ENCODE results near the gene NFIA.
"Not testable (repeated sequence)": the region's sequence is repeated elsewhere in the genome, so short reads cannot be mapped to it uniquely, and the experiment has no call there.

NFIA gene

GRCh38 chr1:61126843-61127242 lies 44.5 kb downstream of the NFIA start:
- H3K4me3 ChIP-seq (ENCODE audit: insufficient read depth, low read depth, low read length); H3K4me1 ChIP-seq (ENCODE audit: control insufficient read depth, insufficient read depth, low read length); H3K9me3 ChIP-seq (ENCODE audit: control insufficient read depth, low read length); H3K27ac ChIP-seq (ENCODE audit: insufficient read depth, low read depth, low read length, poor library complexity, severe bottlenecking); H3K27me3 ChIP-seq (ENCODE audit: control insufficient read depth, insufficient read depth, low read length, poor library complexity, severe bottlenecking); H3K36me3 ChIP-seq (ENCODE audit: control insufficient read depth, insufficient read depth, low read length): not testable (repeated sequence)
- 93 to 96% methylated on average over 12 of the region's 12 CpGs for WGBS, 2 experiments

- 88 to 91% methylated on average over 6 of the region's 6 CpGs for WGBS, 2 experiments
- no peak overlapping the region for H3K27ac ChIP-seq (ENCODE audit: insufficient read depth, low read depth, low read length, poor library complexity, severe bottlenecking)
- no peaks in the 10 kb centered on the region for H3K27me3 ChIP-seq (ENCODE audit: control insufficient read depth, insufficient read depth, low read length, poor library complexity, severe bottlenecking)
- no peaks in the 10 kb centered on the region for H3K9me3 ChIP-seq (ENCODE audit: control insufficient read depth, low read length)
- H3K4me3 ChIP-seq (ENCODE audit: insufficient read depth, low read depth, low read length), result no peak overlapping the region
- no peaks in the 10 kb centered on the region for H3K36me3 ChIP-seq (ENCODE audit: control insufficient read depth, insufficient read depth, low read length)
- H3K4me1 ChIP-seq (ENCODE audit: control insufficient read depth, insufficient read depth, low read length), result peaks cover 10% of the 10 kb centered on the region
Measured at GRCh38 chr1:61130338-61131000, 48.1 kb downstream of the NFIA start.

GRCh38 chr1:61131248-61131647 lies 48.9 kb downstream of the NFIA start:
- Histone ChIP-seq H3K4me1 (ENCODE audit: control insufficient read depth, insufficient read depth, low read length) (peaks cover 10% of the 10 kb centered on the region), H3K4me3 (ENCODE audit: insufficient read depth, low read depth, low read length) (no peak overlapping the region), H3K27me3 (ENCODE audit: control insufficient read depth, insufficient read depth, low read length, poor library complexity, severe bottlenecking) (no peaks in the 10 kb centered on the region), H3K36me3 (ENCODE audit: control insufficient read depth, insufficient read depth, low read length) (no peaks in the 10 kb centered on the region), H3K27ac (ENCODE audit: insufficient read depth, low read depth, low read length, poor library complexity, severe bottlenecking) (no peak overlapping the region), H3K9me3 (ENCODE audit: control insufficient read depth, low read length) (no peaks in the 10 kb centered on the region)

GRCh38 chr1:61131716-61132115 lies 49.4 kb downstream of the NFIA start:
- Histone ChIP-seq H3K36me3 (ENCODE audit: control insufficient read depth, insufficient read depth, low read length) (no peaks in the 10 kb centered on the region), H3K27ac (ENCODE audit: insufficient read depth, low read depth, low read length, poor library complexity, severe bottlenecking) (no peak overlapping the region), H3K9me3 (ENCODE audit: control insufficient read depth, low read length) (no peaks in the 10 kb centered on the region), H3K4me1 (ENCODE audit: control insufficient read depth, insufficient read depth, low read length) (peaks cover 10% of the 10 kb centered on the region), H3K27me3 (ENCODE audit: control insufficient read depth, insufficient read depth, low read length, poor library complexity, severe bottlenecking) (no peaks in the 10 kb centered on the region), H3K4me3 (ENCODE audit: insufficient read depth, low read depth, low read length) (no peak overlapping the region)

GRCh38 chr1:61132176-61132638 lies 49.8 kb downstream of the NFIA start:
- H3K4me3 ChIP-seq (ENCODE audit: insufficient read depth, low read depth, low read length), result no peak overlapping the region
- 88 to 91% methylated on average over 4 of the region's 5 CpGs for WGBS, 2 experiments
- no peak overlapping the region for H3K27ac ChIP-seq (ENCODE audit: insufficient read depth, low read depth, low read length, poor library complexity, severe bottlenecking)
- no peaks in the 10 kb centered on the region for H3K27me3 ChIP-seq (ENCODE audit: control insufficient read depth, insufficient read depth, low read length, poor library complexity, severe bottlenecking)
- H3K4me1 ChIP-seq (ENCODE audit: control insufficient read depth, insufficient read depth, low read length), result peaks cover 10% of the 10 kb centered on the region
- no peaks in the 10 kb centered on the region for H3K36me3 ChIP-seq (ENCODE audit: control insufficient read depth, insufficient read depth, low read length)
- H3K9me3 ChIP-seq (ENCODE audit: control insufficient read depth, low read length), result no peaks in the 10 kb centered on the region

- Histone ChIP-seq H3K9me3 (ENCODE audit: control insufficient read depth, low read length) (no peaks in the 10 kb centered on the region), H3K27ac (ENCODE audit: insufficient read depth, low read depth, low read length, poor library complexity, severe bottlenecking) (no peak overlapping the region), H3K4me1 (ENCODE audit: control insufficient read depth, insufficient read depth, low read length) (peaks cover 10% of the 10 kb centered on the region), H3K27me3 (ENCODE audit: control insufficient read depth, insufficient read depth, low read length, poor library complexity, severe bottlenecking) (no peaks in the 10 kb centered on the region), H3K36me3 (ENCODE audit: control insufficient read depth, insufficient read depth, low read length) (no peaks in the 10 kb centered on the region), H3K4me3 (ENCODE audit: insufficient read depth, low read depth, low read length) (no peak overlapping the region)
- 82 to 83% methylated on average over 6 of the region's 6 CpGs for WGBS, 2 experiments
Measured at GRCh38 chr1:61132645-61133334, 50.4 kb downstream of the NFIA start.

GRCh38 chr1:61133335-61134019 lies 51.1 kb downstream of the NFIA start:
- Histone ChIP-seq H3K4me3 (ENCODE audit: insufficient read depth, low read depth, low read length) (no peak overlapping the region), H3K27ac (ENCODE audit: insufficient read depth, low read depth, low read length, poor library complexity, severe bottlenecking) (no peak overlapping the region), H3K36me3 (ENCODE audit: control insufficient read depth, insufficient read depth, low read length) (no peaks in the 10 kb centered on the region), H3K4me1 (ENCODE audit: control insufficient read depth, insufficient read depth, low read length) (peaks cover 10% of the 10 kb centered on the region), H3K27me3 (ENCODE audit: control insufficient read depth, insufficient read depth, low read length, poor library complexity, severe bottlenecking) (no peaks in the 10 kb centered on the region), H3K9me3 (ENCODE audit: control insufficient read depth, low read length) (no peaks in the 10 kb centered on the region)
- WGBS, 2 experiments, result 93 to 96% methylated on average over 4 of the region's 4 CpGs

- H3K9me3 ChIP-seq (ENCODE audit: control insufficient read depth, low read length), result no peaks in the 10 kb centered on the region
- H3K27me3 ChIP-seq (ENCODE audit: control insufficient read depth, insufficient read depth, low read length, poor library complexity, severe bottlenecking), result no peaks in the 10 kb centered on the region
- 94 to 95% methylated on average over 3 of the region's 3 CpGs for WGBS, 2 experiments
- no peaks in the 10 kb centered on the region for H3K36me3 ChIP-seq (ENCODE audit: control insufficient read depth, insufficient read depth, low read length)
- H3K4me1 ChIP-seq (ENCODE audit: control insufficient read depth, insufficient read depth, low read length), result peaks cover 11% of the 10 kb centered on the region
- H3K4me3 ChIP-seq (ENCODE audit: insufficient read depth, low read depth, low read length), result no peak overlapping the region
- H3K27ac ChIP-seq (ENCODE audit: insufficient read depth, low read depth, low read length, poor library complexity, severe bottlenecking), result no peak overlapping the region
Measured at GRCh38 chr1:61135291-61135690, 52.9 kb downstream of the NFIA start.

GRCh38 chr1:61138305-61138704 lies 55.9 kb downstream of the NFIA start:
- Histone ChIP-seq H3K4me1 (ENCODE audit: control insufficient read depth, insufficient read depth, low read length) (peaks cover 9% of the 10 kb centered on the region), H3K4me3 (ENCODE audit: insufficient read depth, low read depth, low read length) (no peak overlapping the region), H3K9me3 (ENCODE audit: control insufficient read depth, low read length) (no peaks in the 10 kb centered on the region), H3K27me3 (ENCODE audit: control insufficient read depth, insufficient read depth, low read length, poor library complexity, severe bottlenecking) (no peaks in the 10 kb centered on the region), H3K36me3 (ENCODE audit: control insufficient read depth, insufficient read depth, low read length) (no peaks in the 10 kb centered on the region), H3K27ac (ENCODE audit: insufficient read depth, low read depth, low read length, poor library complexity, severe bottlenecking) (no peak overlapping the region)
- 86 to 98% methylated on average over 2 of the region's 3 CpGs for WGBS, 2 experiments

GRCh38 chr1:61138921-61139774 lies 56.8 kb downstream of the NFIA start:
- Histone ChIP-seq H3K27me3 (ENCODE audit: control insufficient read depth, insufficient read depth, low read length, poor library complexity, severe bottlenecking) (no peaks in the 10 kb centered on the region), H3K4me1 (ENCODE audit: control insufficient read depth, insufficient read depth, low read length) (peaks cover 9% of the 10 kb centered on the region), H3K4me3 (ENCODE audit: insufficient read depth, low read depth, low read length) (no peak overlapping the region), H3K27ac (ENCODE audit: insufficient read depth, low read depth, low read length, poor library complexity, severe bottlenecking) (no peak overlapping the region), H3K9me3 (ENCODE audit: control insufficient read depth, low read length) (no peaks in the 10 kb centered on the region), H3K36me3 (ENCODE audit: control insufficient read depth, insufficient read depth, low read length) (no peaks in the 10 kb centered on the region)
- WGBS, 2 experiments, result 81 to 85% methylated on average over 14 to 15 of the region's 15 CpGs

Measured in ectodermal cell (in vitro differentiated cells).